Superior temporal gyrus (tissue), 1 donor: ENCODE data around the gene VTCN1.
A peak's percentile ranks its signal among the peaks of the same experiment; 100 is the strongest.

ENCODE experiments used
- DNase-seq: peaks from one replicate; pipeline ENCODE4 v3.0.0-alpha.2; 2016; ENCODE audit errors: extremely low spot score

The VTCN1 gene

DNA sequence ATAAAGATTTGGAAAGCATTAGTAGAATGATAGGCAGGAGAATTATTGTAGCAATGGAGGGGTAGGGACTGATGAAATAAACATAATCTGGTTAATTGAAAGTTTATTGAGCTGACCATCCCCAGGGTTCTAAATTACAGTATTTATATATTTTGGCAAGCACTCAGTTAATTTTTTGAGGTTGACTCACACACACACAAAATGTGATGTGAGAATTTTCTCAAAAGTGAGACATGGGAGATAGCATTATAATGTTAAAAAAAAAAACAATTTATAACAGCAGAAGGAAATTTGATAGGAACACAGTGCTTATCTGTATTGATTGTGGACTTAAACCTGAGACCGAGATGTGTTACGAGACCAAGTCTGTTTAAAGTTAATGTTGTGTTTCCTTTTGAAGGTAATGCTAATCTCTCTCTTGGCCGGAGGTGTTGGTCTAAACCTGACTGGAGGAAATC, 113.7 kb downstream of the VTCN1 start:
- no peak for DNase-seq

GRCh38 chr1:117094841-117095604, 115.7 kb downstream of the VTCN1 start:
- DNase-seq = no peak

GRCh38 chr1:117093870-117094621, 116.7 kb downstream of the VTCN1 start:
- DNase-seq = peak; percentile 70
